HepG2 (cell line): ENCODE measurements around the gene COQ7. TPM values are rescaled to one million over a fixed set of nuclear protein-coding genes. Genes with fewer than 3 reads are reported as not detected.
A peak's percentile ranks its signal among the peaks of the same experiment; 100 is the strongest.

Experiments used
- HDAC2 ChIP-seq: sonication (generic); formaldehyde crosslinking; IDR thresholded peaks from 2 replicates; pipeline ENCODE4 v1.4.0; 2020; ENCODE audit warnings: missing genetic modification reagents
- KIAA2018 ChIP-seq: sonication (generic); formaldehyde crosslinking; IDR thresholded peaks from 2 replicates; pipeline ENCODE4 v1.5.0; 2020; ENCODE audit warnings: mild to moderate bottlenecking, missing genetic modification reagents, borderline replicate concordance
- MIXL1 ChIP-seq: IDR thresholded peaks from 2 replicates; pipeline ENCODE4 v1.6.1; 2016
- PHF8 ChIP-seq: sonication (generic); formaldehyde crosslinking; IDR thresholded peaks from 2 replicates; pipeline ENCODE4 v1.5.0; 2020; ENCODE audit warnings: missing genetic modification reagents
- PRDM10 ChIP-seq: sonication (generic); formaldehyde crosslinking; IDR thresholded peaks from 2 replicates; pipeline ENCODE4 v1.4.0; 2020; ENCODE audit warnings: low read depth, missing genetic modification reagents
- RNF2 ChIP-seq: fragments of 450-650 bp; conservative IDR thresholded peaks from 2 replicates; pipeline ENCODE4 v1.6.1; 2016; ENCODE audit warnings: low read depth
- SMARCE1 ChIP-seq: fragments of 450-650 bp; IDR thresholded peaks from 2 replicates; pipeline ENCODE4 v1.6.1; 2017; ENCODE audit warnings: borderline replicate concordance
- ZFP91 ChIP-seq: sonication (generic); formaldehyde crosslinking; IDR thresholded peaks from 2 replicates; pipeline ENCODE4 v1.9.0; 2022; ENCODE audit warnings: missing genetic modification reagents, mild to moderate bottlenecking, borderline replicate concordance
- ZNF557 ChIP-seq: sonication (generic); formaldehyde crosslinking; IDR thresholded peaks from 2 replicates; pipeline ENCODE4 v1.4.0; 2020; ENCODE audit warnings: missing genetic modification reagents
- ZSCAN29 ChIP-seq: sonication (generic); formaldehyde crosslinking; conservative IDR thresholded peaks from 2 replicates; pipeline ENCODE4 v1.4.0; 2020; ENCODE audit warnings: mild to moderate bottlenecking, missing genetic modification reagents
- polyA plus RNA-seq, 8 experiments: library from polyadenylated mRNA; depleted of rRNA in 3 of 8; stranded (reverse) in 7 of 8; unstranded in 1 of 8; fragments of >200 nt; fragmentation: Illumina TruSeq in 4 of 8; extraction: Trizol in 4 of 8; gene quantifications; 2 replicates each; pipeline versions ENCODE4 v1.2.1 to v1.2.3, GENCODE V29; 2011 to 2016; ENCODE audit warnings: low read depth in 4 of 8, missing spikeins in 1 of 8, mixed read lengths in 1 of 8; ENCODE audit not compliant: insufficient read depth in 1 of 8
- total RNA-seq, 5 experiments: library from RNA; depleted of rRNA; stranded (reverse); fragments of >200 nt; fragmentation: Illumina TruSeq; extraction: Trizol; gene quantifications; 2 replicates each; pipeline ENCODE4 v1.2.3, GENCODE V29; 2016; ENCODE audit warnings: low read depth in 1 of 5
- TF ChIP-seq, protein P1 (sequence below): sonication (generic); formaldehyde crosslinking; IDR thresholded peaks from 2 replicates; pipeline ENCODE4 v1.8.0; 2022; ENCODE audit warnings: mild to moderate bottlenecking, missing genetic modification reagents, borderline replicate concordance
- TF ChIP-seq, protein P2 (sequence below): IDR thresholded peaks from 2 replicates; pipeline ENCODE4 v1.6.1; 2018; ENCODE audit warnings: missing genetic modification reagents

The COQ7 gene
- total and polyA plus RNA-seq, 2 of the 13 experiments (the other 11 are each of a cell fraction or from before 2014, with no cell fraction given) = 20.1 to 45.7 TPM

- TF ChIP-seq, protein P1, sequence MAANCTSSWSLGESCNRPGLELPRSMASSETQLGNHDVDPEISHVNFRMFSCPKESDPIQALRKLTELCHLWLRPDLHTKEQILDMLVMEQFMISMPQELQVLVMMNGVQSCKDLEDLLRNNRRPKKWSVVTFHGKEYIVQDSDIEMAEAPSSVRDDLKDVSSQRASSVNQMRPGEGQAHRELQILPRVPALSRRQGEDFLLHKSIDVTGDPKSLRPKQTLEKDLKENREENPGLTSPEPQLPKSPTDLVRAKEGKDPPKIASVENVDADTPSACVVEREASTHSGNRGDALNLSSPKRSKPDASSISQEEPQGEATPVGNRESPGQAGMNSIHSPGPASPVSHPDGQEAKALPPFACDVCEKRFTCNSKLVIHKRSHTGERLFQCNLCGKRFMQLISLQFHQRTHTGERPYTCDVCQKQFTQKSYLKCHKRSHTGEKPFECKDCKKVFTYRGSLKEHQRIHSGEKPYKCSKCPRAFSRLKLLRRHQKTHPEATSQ (CRISPR knock-in tag) = no peak
- peak; percentile 50; the same call in 1 of the 2 replicates for TF ChIP-seq ZSCAN29 (CRISPR knock-in tag)
- TF ChIP-seq KIAA2018 (CRISPR knock-in tag) = no peak
- TF ChIP-seq MIXL1 (CRISPR knock-in tag) = no peak
- TF ChIP-seq, protein P2, sequence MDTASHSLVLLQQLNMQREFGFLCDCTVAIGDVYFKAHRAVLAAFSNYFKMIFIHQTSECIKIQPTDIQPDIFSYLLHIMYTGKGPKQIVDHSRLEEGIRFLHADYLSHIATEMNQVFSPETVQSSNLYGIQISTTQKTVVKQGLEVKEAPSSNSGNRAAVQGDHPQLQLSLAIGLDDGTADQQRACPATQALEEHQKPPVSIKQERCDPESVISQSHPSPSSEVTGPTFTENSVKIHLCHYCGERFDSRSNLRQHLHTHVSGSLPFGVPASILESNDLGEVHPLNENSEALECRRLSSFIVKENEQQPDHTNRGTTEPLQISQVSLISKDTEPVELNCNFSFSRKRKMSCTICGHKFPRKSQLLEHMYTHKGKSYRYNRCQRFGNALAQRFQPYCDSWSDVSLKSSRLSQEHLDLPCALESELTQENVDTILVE (CRISPR knock-in tag) = 0 out of 2 replicates have a peak, but pooled peaks have one; percentile 32
- no peak for TF ChIP-seq SMARCE1
- peak; percentile 98 for TF ChIP-seq ZFP91
- 0 out of 2 replicates have a peak, but pooled peaks have one; percentile 38 for TF ChIP-seq HDAC2 (CRISPR knock-in tag)
- TF ChIP-seq PRDM10 (CRISPR knock-in tag) = peak; percentile 97
- no peak for TF ChIP-seq RNF2
- TF ChIP-seq ZNF557 (CRISPR knock-in tag) = no peak
- no peak for TF ChIP-seq PHF8
Observed at GRCh38 chr16:19110537-19111360, 43.3 kb downstream of the COQ7 start (continued).
